Measurements from ENCODE around the gene PTPRN2. TPM values are rescaled to one million over a fixed set of nuclear protein-coding genes. Genes with fewer than 3 reads are reported as not detected.

PTPRN2 gene
- total and polyA plus RNA-seq, 2 of the 13 experiments (the other 11 are each of a cell fraction or from before 2014, with no cell fraction given): 2.5 to 24.2 TPM

- FAIRE-seq: no peak
- H3K27me3 ChIP-seq (ENCODE audit: control insufficient read depth in 1 of 2, insufficient read depth in 2 of 2, low read length in 2 of 2): peaks cover 1 to 32% of the 10 kb centered on the region in 2 experiments; a peak in 4 of 5 replicates
Measured at GRCh38 chr7:157848508-157849340, 738.9 kb downstream of the PTPRN2 start.

More at GRCh38 chr7:157848508-157849340, 738.9 kb downstream of the PTPRN2 start:
- ChIA-PET CTCF (ENCODE audit: low intra/inter-chr PET ratio, low total read pairs) (no interaction called here), POLR2A (no interaction called here)
- no peak overlapping the region for H3K4me3 ChIP-seq (replicated peaks in 1 of 3; ENCODE audit: insufficient read depth in 1 of 3, low read depth in 2 of 3, low read length in 3 of 3)
- no TSS peak for BruUV-seq (replicated peaks)
- H3K9ac ChIP-seq (ENCODE audit: insufficient read depth, low read depth, low read length): no peak overlapping the region
- no peak overlapping the region for H3K27ac ChIP-seq (ENCODE audit: extremely low read length, insufficient read depth, low read length)
- H3K4me1 ChIP-seq (ENCODE audit: insufficient read depth, low read length): peaks cover 12% of the 10 kb centered on the region
- in situ Hi-C loops (cut with HindIII; ENCODE audit: extremely low pct_ligation_motif_present, low pct_unique_long_range_greater_than_20kb) (no loop called here), intact Hi-C loops (cut with micrococcal nuclease; ENCODE audit: unreplicated experiment) (no loop called here)
- 63% methylated on average over 16 of the region's 32 CpGs for WGBS (ENCODE audit: low lambda C conversion rate)
- H4K20me1 ChIP-seq (ENCODE audit: insufficient read depth, low read length): peaks cover 11% of the 10 kb centered on the region; the same call in 1 of the 2 replicates
- no peaks in the 10 kb centered on the region for H3K9me3 ChIP-seq (ENCODE audit: low read length)
- H3K4me2 ChIP-seq (ENCODE audit: low read depth, low read length): no peak overlapping the region
- DNase-seq (ENCODE audit: low spot score) (no peak), ATAC-seq (no peak)
- TF ChIP-seq CERS6 (CRISPR knock-in tag; IDR thresholded peaks at IDR 0.05) (no peak), HMGXB3 (CRISPR knock-in tag; IDR thresholded peaks at IDR 0.05; ENCODE audit: borderline replicate concordance) (no peak), RNF219 (CRISPR knock-in tag; IDR thresholded peaks at IDR 0.05) (no peak), POGZ (CRISPR knock-in tag; IDR thresholded peaks at IDR 0.05) (no peak)
- H3K79me2 ChIP-seq (ENCODE audit: insufficient read depth, low read length): no peaks in the 10 kb centered on the region
- H2AFZ ChIP-seq (ENCODE audit: low read length): no peak overlapping the region
- no peaks in the 10 kb centered on the region for H3K36me3 ChIP-seq (replicated peaks in 1 of 2; ENCODE audit: control insufficient read depth in 1 of 2, insufficient read depth in 2 of 2, low read length in 2 of 2)
